NT2/D1 (cell line): ENCODE data around the gene SLC34A2.

Experiments used
- SUZ12 ChIP-seq: IDR thresholded peaks from 2 replicates; pipeline ENCODE4 v1.6.1; 2011; ENCODE audit not compliant: insufficient read length, insufficient read depth; ENCODE audit errors: extremely low read depth
- YY1 ChIP-seq: IDR thresholded peaks from 2 replicates; pipeline ENCODE4 v1.6.1; 2011; ENCODE audit not compliant: insufficient read length, insufficient read depth
- ZNF274 ChIP-seq: IDR thresholded peaks from 2 replicates; pipeline ENCODE4 v1.6.1; 2011; ENCODE audit warnings: mild to moderate bottlenecking, low read depth, low read length

DNA sequence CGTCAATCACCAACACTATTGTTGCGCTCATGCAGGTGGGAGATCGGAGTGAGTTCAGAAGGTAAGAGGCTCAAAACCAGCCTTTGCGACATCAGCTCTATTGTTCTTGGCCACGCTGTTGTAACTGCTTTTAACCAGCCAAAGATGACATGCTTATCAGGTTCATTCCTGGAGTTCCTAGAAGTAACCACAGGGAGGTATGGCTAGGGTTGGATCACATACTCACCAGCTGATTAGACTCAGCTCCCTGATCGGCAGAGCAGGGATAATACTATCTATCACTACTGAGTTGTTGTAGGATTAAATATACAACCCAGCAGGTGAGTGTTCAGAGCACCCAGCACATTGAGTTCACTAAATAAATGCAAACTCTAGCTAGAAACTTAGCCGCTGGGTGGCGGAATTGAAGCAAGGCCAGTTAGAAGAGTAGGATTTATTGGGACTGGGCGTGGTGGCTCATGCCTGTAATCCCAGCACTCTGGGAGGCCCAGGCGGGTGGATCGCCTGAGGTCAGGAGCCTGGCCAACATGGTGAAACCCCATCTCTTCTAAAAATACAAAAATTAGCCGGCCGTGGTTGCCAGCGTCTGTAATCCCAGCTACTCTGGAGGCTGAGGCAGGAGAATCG is 12.4 kb downstream of the SLC34A2 start:
- TF ChIP-seq ZNF274 (no peak), YY1 (no peak), SUZ12 (no peak)
